Natural killer cell (primary cell): ENCODE data around the gene SYNE2. TPM values are rescaled to one million over a fixed set of nuclear protein-coding genes. Genes with fewer than 3 reads are reported as not detected.

Source experiments
- ATAC-seq, 3 donors: fragments of 150-1000 bp in 2 of 3; fragments of 200-7000 bp in 1 of 3; cut with Tn5 transposase; 1 replicate in 1 of 3; 2 replicates in 2 of 3; pipeline ENCODE4 v1.10.0; 2021; ENCODE audit warnings: mild to moderate bottlenecking in 2 of 3, moderate library complexity in 2 of 3
- DNase-seq, 2 donors: peaks; one replicate each; pipeline versions ENCODE4 v3.0.0 to v3.0.0-alpha.2; 2013 to 2021; ENCODE audit warnings: mixed read lengths in 1 of 2
- H3K27ac ChIP-seq: one replicate; pipeline ENCODE4 v1.5.1; 2013; ENCODE audit warnings: mild to moderate bottlenecking, low read length
- H3K27me3 ChIP-seq: one replicate; pipeline ENCODE4 v1.6.1; 2013; ENCODE audit warnings: low read length; ENCODE audit not compliant: control insufficient read depth, insufficient read depth
- H3K36me3 ChIP-seq: one replicate; pipeline ENCODE4 v1.6.1; 2013; ENCODE audit warnings: low read length; ENCODE audit not compliant: control insufficient read depth, insufficient read depth
- H3K4me1 ChIP-seq: one replicate; pipeline ENCODE4 v1.6.1; 2013; ENCODE audit warnings: low read length; ENCODE audit not compliant: control insufficient read depth, insufficient read depth
- H3K4me3 ChIP-seq: one replicate; pipeline ENCODE4 v1.5.1; 2013; ENCODE audit warnings: low read length
- H3K9me3 ChIP-seq: one replicate; pipeline ENCODE4 v1.6.1; 2013; ENCODE audit warnings: low read length; ENCODE audit not compliant: control insufficient read depth, insufficient read depth
- H3K27ac Mint-ChIP-seq, 2 donors: one replicate each; pipeline ENCODE4 v1.8.0; 2022; ENCODE audit warnings: mild to moderate bottlenecking in 2 of 2, mixed read lengths in 2 of 2, moderate library complexity in 1 of 2
- H3K27me3 Mint-ChIP-seq, 2 donors: one replicate each; pipeline ENCODE4 v1.8.0; 2022; ENCODE audit warnings: low read depth in 2 of 2, mixed read lengths in 2 of 2
- H3K36me3 Mint-ChIP-seq: one replicate; pipeline ENCODE4 v1.8.0; 2022; ENCODE audit warnings: mixed read lengths
- H3K4me1 Mint-ChIP-seq, 2 donors: one replicate each; pipeline ENCODE4 v1.8.0; 2022; ENCODE audit warnings: mixed read lengths in 2 of 2
- H3K4me3 Mint-ChIP-seq: one replicate; pipeline ENCODE4 v1.8.0; 2022; ENCODE audit warnings: mild to moderate bottlenecking, moderate library complexity, mixed read lengths
- H3K9me3 Mint-ChIP-seq, 2 donors: one replicate each; pipeline ENCODE4 v1.8.0; 2022; ENCODE audit warnings: mixed read lengths in 2 of 2
- WGBS: methylation state at CpG from one replicate; pipeline ENCODE4 v1.1.7; 2013; ENCODE audit warnings: missing lambda C conversion rate; ENCODE audit not compliant: insufficient coverage; 5-methylcytosine and 5-hydroxymethylcytosine counted together
- intact Hi-C: fragments of 100-400 bp; cut with micrococcal nuclease; formaldehyde crosslinking; loops from one replicate; pipeline ENCODE4 v1.14.2; 2022
- total RNA-seq, 4 donors: library from RNA; stranded (reverse); fragments of 120-200 nt in 1 of 4; gene quantifications; one replicate each; pipeline versions ENCODE4 v1.2.3 to v1.2.4, GENCODE V29; 2013 to 2022
- TF ChIP-seq, protein P1 (sequence below): fragments of 200-600 bp; IDR thresholded peaks from one replicate; pipeline ENCODE4 v1.8.0; 2022; ENCODE audit warnings: antibody characterized with exemption

The SYNE2 gene
- total RNA-seq, 3 donors from 2014 or later (not counting 1 experiment from before 2014, with no cell fraction given): 325 to 434 (median 373) TPM

DNA sequence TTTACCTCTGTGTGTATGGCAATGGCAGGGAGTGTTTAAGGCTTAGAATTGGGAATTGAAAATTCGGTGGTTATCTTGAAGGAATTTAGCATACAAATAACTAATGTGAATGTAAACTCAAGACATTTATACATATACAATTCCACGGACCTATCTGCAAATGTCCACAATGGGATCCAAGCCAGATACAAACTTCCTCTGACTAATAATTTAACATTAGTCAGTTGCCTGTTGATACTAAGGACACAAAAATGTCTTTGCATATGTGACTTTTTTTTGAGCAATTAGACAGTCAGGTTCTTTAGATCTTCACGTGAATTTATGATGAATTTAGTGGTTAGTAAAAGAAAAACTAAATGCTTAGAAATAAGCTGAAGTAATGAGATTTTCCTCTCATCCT lies 400.9 kb downstream of the SYNE2 start:
- Mint-ChIP-seq H3K4me1 (no peaks in the 10 kb centered on the region), H3K9me3 (no peaks in the 10 kb centered on the region), H3K27ac (no peak overlapping the region), H3K4me3 (no peak overlapping the region), H3K27me3 (peaks cover 0 to 33% of the 10 kb centered on the region in 2 donors), H3K36me3 (no peaks in the 10 kb centered on the region)
- intact Hi-C loops: no loop called here
- no peaks in the 10 kb centered on the region for H3K4me1 ChIP-seq
- 92% methylated on average over 2 of the region's 3 CpGs for WGBS
- DNase-seq (no peak), ATAC-seq (no peak)
- TF ChIP-seq, protein P1, sequence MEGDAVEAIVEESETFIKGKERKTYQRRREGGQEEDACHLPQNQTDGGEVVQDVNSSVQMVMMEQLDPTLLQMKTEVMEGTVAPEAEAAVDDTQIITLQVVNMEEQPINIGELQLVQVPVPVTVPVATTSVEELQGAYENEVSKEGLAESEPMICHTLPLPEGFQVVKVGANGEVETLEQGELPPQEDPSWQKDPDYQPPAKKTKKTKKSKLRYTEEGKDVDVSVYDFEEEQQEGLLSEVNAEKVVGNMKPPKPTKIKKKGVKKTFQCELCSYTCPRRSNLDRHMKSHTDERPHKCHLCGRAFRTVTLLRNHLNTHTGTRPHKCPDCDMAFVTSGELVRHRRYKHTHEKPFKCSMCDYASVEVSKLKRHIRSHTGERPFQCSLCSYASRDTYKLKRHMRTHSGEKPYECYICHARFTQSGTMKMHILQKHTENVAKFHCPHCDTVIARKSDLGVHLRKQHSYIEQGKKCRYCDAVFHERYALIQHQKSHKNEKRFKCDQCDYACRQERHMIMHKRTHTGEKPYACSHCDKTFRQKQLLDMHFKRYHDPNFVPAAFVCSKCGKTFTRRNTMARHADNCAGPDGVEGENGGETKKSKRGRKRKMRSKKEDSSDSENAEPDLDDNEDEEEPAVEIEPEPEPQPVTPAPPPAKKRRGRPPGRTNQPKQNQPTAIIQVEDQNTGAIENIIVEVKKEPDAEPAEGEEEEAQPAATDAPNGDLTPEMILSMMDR: no peak
- H3K27ac ChIP-seq: no peak overlapping the region
- H3K4me3 ChIP-seq: no peak overlapping the region
- H3K27me3 ChIP-seq: no peaks in the 10 kb centered on the region
- H3K36me3 ChIP-seq: no peaks in the 10 kb centered on the region
- H3K9me3 ChIP-seq: no peaks in the 10 kb centered on the region

DNA sequence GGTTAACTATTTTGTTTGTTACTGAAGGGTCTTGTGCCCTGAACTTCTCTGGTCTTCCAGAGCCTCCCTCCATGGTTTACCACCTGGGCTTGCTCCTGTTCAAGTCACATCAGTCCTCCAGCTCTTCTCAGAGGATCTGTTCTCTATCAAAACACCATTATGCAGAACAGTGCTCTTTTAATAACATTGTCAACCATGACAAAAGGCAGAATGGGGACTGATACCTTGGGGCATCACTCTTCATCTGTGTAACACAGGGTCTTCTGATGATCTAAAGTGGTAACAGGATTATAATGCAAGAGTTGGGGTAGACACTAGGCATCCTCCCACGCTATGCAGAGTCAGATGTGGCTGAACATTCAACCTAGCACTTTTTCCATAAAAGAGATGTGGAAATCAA lies 403.0 kb downstream of the SYNE2 start:
- H3K4me3 Mint-ChIP-seq: no peak overlapping the region
- no peaks in the 10 kb centered on the region for H3K4me1 Mint-ChIP-seq
- no peaks in the 10 kb centered on the region for H3K36me3 Mint-ChIP-seq
- H3K27ac Mint-ChIP-seq: no peak overlapping the region
- TF ChIP-seq, protein P1: no peak
- WGBS: 89% methylated on average over 1 of the region's 1 CpG
- Histone ChIP-seq H3K27ac (no peak overlapping the region), H3K4me1 (no peaks in the 10 kb centered on the region), H3K36me3 (no peaks in the 10 kb centered on the region), H3K27me3 (no peaks in the 10 kb centered on the region), H3K4me3 (no peak overlapping the region), H3K9me3 (no peaks in the 10 kb centered on the region)
- intact Hi-C loops: no loop called here
- no peak for ATAC-seq
- no peak for DNase-seq
- H3K27me3 Mint-ChIP-seq: peaks cover 0 to 14% of the 10 kb centered on the region in 2 donors
- no peaks in the 10 kb centered on the region for H3K9me3 Mint-ChIP-seq

- DNase-seq (no peak), ATAC-seq (no peak)
- H3K4me3 ChIP-seq: no peak overlapping the region
- no peaks in the 10 kb centered on the region for H3K9me3 Mint-ChIP-seq
- WGBS: 93% methylated on average over 21 of the region's 21 CpGs
- H3K27me3 Mint-ChIP-seq: peaks cover 0 to 4% of the 10 kb centered on the region in 2 donors
- H3K4me3 Mint-ChIP-seq: no peak overlapping the region
- no peaks in the 10 kb centered on the region for H3K4me1 ChIP-seq
- no peak overlapping the region for H3K27ac ChIP-seq
- no peaks in the 10 kb centered on the region for H3K9me3 ChIP-seq
- TF ChIP-seq, protein P1: no peak
- H3K27ac Mint-ChIP-seq: no peak overlapping the region
- H3K36me3 Mint-ChIP-seq: no peaks in the 10 kb centered on the region
- no peaks in the 10 kb centered on the region for H3K36me3 ChIP-seq
- intact Hi-C loops: no loop called here
- H3K27me3 ChIP-seq: no peaks in the 10 kb centered on the region
- H3K4me1 Mint-ChIP-seq: no peaks in the 10 kb centered on the region
Measured at GRCh38 chr14:64260418-64260817, 407.6 kb downstream of the SYNE2 start.

- 84% methylated on average over 1 of the region's 1 CpG for WGBS
- Mint-ChIP-seq H3K27me3 (no peaks in the 10 kb centered on the region), H3K4me1 (peaks cover 0 to 11% of the 10 kb centered on the region in 2 donors), H3K4me3 (no peak overlapping the region), H3K36me3 (no peaks in the 10 kb centered on the region), H3K27ac (no peak overlapping the region), H3K9me3 (no peaks in the 10 kb centered on the region)
- intact Hi-C loops: no loop called here
- DNase-seq (no peak), ATAC-seq (no peak)
- H3K4me1 ChIP-seq: no peaks in the 10 kb centered on the region
- H3K9me3 ChIP-seq: no peaks in the 10 kb centered on the region
- H3K4me3 ChIP-seq: no peak overlapping the region
- H3K27me3 ChIP-seq: no peaks in the 10 kb centered on the region
- no peak overlapping the region for H3K27ac ChIP-seq
- no peaks in the 10 kb centered on the region for H3K36me3 ChIP-seq
- TF ChIP-seq, protein P1: no peak
Measured at GRCh38 chr14:64265222-64265621, 412.4 kb downstream of the SYNE2 start.
